Effector memory CD4-positive, alpha-beta T cell (primary cell): ENCODE measurements around the gene VAMP2.

Experiments
- DNase-seq, 3 donors: peaks; one replicate each; pipeline ENCODE4 v3.0.0-alpha.2; 2020
- H3K27ac ChIP-seq: 2 replicates; pipeline ENCODE4 v1.7.0; 2013; ENCODE audit warnings: mild to moderate bottlenecking, low read length, moderate library complexity; ENCODE audit not compliant: insufficient read depth, poor library complexity, severe bottlenecking
- H3K27me3 ChIP-seq: replicated peaks from 2 replicates; pipeline ENCODE4 v1.7.0; 2013; ENCODE audit warnings: mild to moderate bottlenecking, low read length; ENCODE audit not compliant: insufficient read depth, control insufficient read depth, poor library complexity, severe bottlenecking
- H3K36me3 ChIP-seq: 2 replicates; pipeline ENCODE4 v1.7.0; 2013; ENCODE audit warnings: mild to moderate bottlenecking, low read length, moderate library complexity; ENCODE audit not compliant: control insufficient read depth, insufficient read depth
- H3K4me1 ChIP-seq: 2 replicates; pipeline ENCODE4 v1.7.0; 2013; ENCODE audit warnings: low read length, mild to moderate bottlenecking; ENCODE audit not compliant: control insufficient read depth, insufficient read depth, poor library complexity, severe bottlenecking
- H3K4me3 ChIP-seq: 2 replicates; pipeline ENCODE4 v1.7.0; 2013; ENCODE audit warnings: low read length, low read depth, mild to moderate bottlenecking; ENCODE audit not compliant: insufficient read depth, poor library complexity, severe bottlenecking
- H3K9me3 ChIP-seq: 2 replicates; pipeline ENCODE4 v1.7.0; 2013; ENCODE audit warnings: mild to moderate bottlenecking, low read length, moderate library complexity; ENCODE audit not compliant: control insufficient read depth

Gene VAMP2

DNA sequence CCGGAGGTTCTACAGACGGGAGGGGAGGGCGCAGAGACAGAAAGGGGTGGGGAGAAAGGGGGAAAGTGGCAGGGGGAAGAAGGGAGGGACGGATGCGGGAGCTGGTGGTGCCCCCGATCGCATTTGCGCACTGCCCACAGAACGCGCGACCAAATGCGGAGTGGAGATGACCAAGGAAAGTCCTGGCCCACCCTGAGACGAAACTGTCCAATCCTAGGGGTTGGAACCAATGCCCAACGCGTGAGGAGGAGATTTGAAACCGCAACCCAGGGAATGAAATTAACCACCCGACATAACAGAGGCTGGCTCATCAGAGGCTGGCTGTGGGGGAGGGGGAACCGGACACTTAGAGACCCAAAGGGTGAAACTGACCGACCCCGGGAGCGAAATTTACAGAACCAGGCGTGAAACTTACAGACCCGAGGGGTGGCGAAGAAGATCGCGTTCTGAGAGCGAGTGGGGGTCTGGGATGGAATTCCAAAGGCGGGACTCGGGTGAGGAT lies 40.3 kb downstream of the VAMP2 start:
- no peak for DNase-seq

DNA sequence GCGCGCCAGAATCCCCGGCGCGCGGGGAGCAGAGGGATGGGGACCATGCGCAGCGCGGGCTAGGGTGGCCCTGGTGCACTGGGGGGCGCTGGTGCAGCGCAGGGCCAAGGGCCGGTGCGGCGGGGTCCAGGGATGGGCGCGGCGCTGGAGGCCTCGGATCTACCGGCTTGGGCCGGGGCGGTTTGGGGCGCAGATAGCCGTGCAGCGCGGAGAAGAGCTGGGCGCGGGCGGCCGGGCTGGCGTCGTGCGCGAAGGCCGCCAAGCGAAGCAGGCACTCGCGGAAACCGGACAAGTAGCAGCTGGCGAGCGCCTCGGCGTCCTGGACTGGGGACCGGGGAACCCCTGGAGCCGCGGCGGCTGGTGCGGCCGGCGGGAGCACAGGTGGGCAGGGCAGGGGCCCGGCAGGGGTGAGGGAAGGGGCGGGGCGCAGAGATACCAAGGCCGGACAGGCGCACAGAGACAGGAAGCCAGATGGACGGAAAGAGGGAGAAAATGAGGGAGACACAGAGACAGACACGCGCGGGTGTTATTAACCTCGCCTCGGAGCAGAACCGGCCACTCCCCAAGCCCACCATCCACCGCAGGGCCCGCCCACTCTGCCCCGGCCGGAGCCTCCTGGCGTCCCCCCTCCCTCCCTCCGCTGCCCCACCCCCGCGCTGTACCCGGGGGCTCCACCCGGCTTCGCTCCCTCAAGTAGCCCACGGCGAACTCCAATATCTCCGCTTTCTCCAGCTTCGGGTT lies 40.9 kb downstream of the VAMP2 start:
- Histone ChIP-seq H3K4me1 (peaks cover 68% of the 10 kb centered on the region), H3K27me3 (no peaks in the 10 kb centered on the region), H3K4me3 (peak overlapping the region; percentile 62), H3K36me3 (no peaks in the 10 kb centered on the region), H3K27ac (no peak overlapping the region), H3K9me3 (no peaks in the 10 kb centered on the region)
- no peak for DNase-seq

More for the DNA sequence above, 40.3 kb downstream of the VAMP2 start:
- Histone ChIP-seq H3K27ac (no peak overlapping the region), H3K4me1 (peaks cover 69% of the 10 kb centered on the region), H3K36me3 (no peaks in the 10 kb centered on the region), H3K9me3 (no peaks in the 10 kb centered on the region), H3K27me3 (no peaks in the 10 kb centered on the region), H3K4me3 (peak overlapping the region; percentile 62)

DNA sequence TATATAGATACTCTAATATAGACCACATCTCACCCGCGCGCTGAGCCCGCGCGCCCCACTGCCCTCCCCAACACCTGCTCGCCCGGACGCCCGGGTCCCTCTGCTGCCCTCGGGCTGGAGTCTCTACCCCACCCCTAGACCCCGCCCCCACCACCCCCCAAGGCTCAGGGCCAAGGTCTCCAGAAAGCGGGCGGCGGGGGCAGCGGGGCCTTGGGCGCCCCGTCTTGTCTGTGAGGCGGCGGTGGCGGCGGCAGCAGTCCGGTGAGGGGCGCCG lies 41.4 kb downstream of the VAMP2 start:
- Histone ChIP-seq H3K9me3 (no peaks in the 10 kb centered on the region), H3K4me1 (peaks cover 64% of the 10 kb centered on the region), H3K27ac (no peak overlapping the region), H3K36me3 (no peaks in the 10 kb centered on the region), H3K4me3 (peak overlapping the region; percentile 62), H3K27me3 (no peaks in the 10 kb centered on the region)
- DNase-seq, result no peak

DNA sequence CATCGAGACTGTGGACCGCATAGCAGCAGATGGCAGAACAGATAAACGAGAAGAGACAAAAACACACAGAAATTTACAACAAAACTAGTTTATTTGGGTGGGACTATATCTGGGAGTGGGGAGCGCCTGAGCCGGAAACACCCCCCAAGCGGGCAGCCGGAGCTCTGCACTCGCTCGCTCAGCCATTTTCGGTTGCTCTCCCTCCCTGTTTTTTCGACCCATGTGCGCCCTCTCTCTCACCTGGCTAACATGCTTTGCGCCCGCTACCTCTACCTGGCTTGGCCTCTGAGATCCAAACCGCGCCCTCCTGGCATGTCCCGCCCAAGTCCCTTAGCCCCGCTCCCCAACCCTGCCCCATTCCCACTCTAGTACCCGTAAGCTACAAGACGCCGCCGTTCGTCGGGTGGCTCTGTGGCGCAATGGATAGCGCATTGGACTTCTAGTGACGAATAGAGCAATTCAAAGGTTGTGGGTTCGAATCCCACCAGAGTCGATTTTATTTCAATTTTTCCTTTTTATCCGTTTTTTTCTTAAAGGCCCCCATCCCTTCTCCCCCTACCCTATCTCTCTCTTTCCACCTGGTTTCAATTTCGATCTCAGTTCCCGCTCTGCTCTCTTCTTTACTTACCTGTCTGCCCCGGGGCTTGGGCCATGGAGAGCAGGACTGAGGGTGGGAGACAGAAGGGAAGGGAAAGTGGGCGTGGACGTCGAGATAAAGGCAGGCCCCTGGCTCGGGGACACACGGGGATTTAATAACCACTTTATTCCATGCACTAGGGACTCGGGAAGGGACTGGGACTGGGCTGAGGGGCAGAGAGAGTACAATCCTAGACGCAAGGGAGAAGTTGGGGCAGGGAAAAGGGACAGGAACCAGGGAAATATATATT lies 42.0 kb downstream of the VAMP2 start:
- peak overlapping the region; percentile 50 for H3K4me3 ChIP-seq
- H3K27ac ChIP-seq, result no peak overlapping the region
- no peaks in the 10 kb centered on the region for H3K36me3 ChIP-seq
- peaks cover 4% of the 10 kb centered on the region for H3K27me3 ChIP-seq
- no peaks in the 10 kb centered on the region for H3K9me3 ChIP-seq
- peaks cover 61% of the 10 kb centered on the region for H3K4me1 ChIP-seq
- DNase-seq, result peak; percentile 44 to 47 (median 45)

DNA sequence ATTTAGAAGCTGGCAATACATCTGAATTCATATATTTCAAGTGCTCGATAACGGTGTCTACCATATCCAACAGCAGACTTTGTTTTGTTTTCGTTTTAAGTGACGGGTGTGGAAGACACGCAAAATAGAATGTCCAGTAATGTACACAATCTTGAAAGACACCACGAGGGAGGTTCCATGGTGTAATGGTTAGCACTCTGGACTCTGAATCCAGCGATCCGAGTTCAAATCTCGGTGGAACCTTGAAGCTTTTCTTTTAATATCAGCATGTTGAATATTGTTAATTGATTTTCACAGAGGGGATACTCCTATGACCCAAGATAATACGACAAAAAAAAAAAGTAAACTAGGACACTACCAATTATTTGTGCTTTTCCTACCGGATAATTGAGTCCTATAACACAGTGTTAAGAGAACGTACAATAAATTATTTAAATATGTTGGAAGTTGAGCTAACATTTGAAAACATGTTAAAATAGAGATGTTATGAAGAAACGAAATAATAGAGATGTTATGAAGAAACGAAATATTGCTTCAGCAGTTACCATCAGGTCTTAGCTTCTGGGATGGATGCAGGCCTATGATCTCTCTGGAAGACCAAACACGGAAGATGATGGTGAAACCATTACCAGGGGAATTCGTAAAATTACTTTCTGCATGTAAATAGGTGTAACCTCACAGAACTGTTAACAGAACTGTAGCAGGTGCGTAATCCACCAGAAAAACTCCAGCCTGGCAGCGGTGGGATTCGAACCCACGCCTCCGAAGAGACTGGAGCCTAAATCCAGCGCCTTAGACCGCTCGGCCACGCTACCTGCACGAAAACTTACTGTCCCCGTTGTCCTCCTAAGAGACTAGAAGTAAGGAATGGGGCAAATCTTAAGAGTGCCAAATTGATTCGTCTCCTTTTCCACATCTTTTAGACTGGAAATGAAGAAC lies 42.9 kb downstream of the VAMP2 start:
- H3K27me3 ChIP-seq, result peaks cover 6% of the 10 kb centered on the region
- peak overlapping the region; percentile 67 for H3K4me3 ChIP-seq
- DNase-seq, result peak; percentile 55 to 67 (median 66)
- H3K9me3 ChIP-seq, result no peaks in the 10 kb centered on the region
- no peaks in the 10 kb centered on the region for H3K36me3 ChIP-seq
- peak overlapping the region; percentile 64 for H3K27ac ChIP-seq
- peaks cover 53% of the 10 kb centered on the region for H3K4me1 ChIP-seq

DNA sequence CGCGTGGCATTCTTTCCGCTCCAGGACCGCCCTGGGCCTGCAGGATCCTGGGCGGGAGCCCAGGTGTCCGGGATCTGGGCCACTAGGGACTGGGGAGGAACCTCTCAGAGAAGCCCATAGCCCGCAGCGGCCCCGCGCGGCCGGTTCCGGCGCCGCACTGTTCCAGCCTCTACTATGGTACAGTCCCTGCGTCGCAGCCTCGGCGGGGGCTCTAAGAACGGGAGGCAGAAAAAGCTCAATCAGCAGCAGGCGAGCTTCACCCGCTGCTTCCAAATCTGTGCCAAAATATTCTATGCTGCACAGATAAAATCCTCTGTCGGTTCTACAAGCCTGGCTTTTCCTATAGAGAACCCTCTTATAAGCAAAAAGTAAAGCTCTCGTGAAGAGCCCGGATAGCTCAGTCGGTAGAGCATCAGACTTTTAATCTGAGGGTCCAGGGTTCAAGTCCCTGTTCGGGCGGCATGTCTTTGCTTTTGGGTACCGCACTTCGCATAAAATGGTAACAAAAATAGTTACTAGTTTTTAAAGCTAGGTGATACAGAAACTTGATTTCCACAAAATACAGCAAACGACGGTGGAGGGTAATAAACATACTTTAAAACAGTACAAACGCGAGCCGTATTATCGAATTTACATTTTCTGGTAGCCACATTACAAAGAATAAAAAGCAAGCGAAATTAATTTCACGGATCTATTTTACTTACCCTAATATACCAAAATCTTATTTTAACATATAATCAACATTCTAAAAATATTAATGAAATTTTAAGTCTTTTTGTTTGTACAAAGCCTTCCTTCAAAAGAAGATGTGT lies 43.8 kb downstream of the VAMP2 start:
- peak overlapping the region; percentile 64 for H3K27ac ChIP-seq
- peak; percentile 68 to 82 (median 73) for DNase-seq
- peaks cover 6% of the 10 kb centered on the region for H3K27me3 ChIP-seq
- H3K4me3 ChIP-seq, result peak overlapping the region; percentile 67
- no peaks in the 10 kb centered on the region for H3K36me3 ChIP-seq
- H3K4me1 ChIP-seq, result peaks cover 45% of the 10 kb centered on the region
- no peaks in the 10 kb centered on the region for H3K9me3 ChIP-seq

DNA sequence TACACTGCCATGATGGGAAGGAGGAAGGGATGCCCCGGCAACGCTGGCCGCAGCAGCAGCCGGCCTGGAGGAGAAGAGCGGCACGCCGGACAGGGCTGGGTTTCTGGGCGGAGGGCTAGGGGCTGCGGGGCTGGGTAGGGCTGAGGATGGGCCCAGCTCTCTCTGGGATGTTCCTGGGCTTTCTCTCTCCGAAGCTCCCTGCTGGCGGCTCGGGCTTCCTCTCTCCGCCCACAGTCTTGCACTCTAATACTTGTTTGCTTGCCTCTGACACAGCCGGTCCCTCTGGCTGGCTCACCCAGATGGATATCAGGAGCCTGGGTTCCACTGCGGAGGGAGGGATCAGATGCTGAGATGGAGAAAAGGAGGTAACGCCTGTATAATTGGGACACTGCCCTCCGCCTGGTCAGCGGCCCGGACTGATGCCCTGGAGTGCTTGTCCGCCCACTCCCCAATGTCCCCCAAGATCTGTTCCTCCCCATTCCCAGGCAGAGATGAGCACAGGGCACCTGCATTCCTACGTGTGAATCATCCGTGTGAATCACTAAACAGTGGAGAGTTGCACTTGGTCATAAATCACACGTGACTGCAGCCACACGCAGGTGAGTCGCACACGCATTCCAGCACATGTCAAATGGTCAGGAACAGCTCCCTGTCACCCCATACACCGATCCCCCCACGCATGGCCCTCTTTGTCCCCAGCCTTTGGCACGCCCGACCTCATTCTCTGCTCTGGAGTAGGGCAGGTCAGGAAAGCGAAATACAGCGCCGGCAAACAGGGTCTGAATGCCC lies 44.6 kb downstream of the VAMP2 start, which contains the start of gene ALOXE3:
Gene ALOXE3, minus strand, starts transcription at position 535 of the 789 bp plus-strand sequence. Its CDS starts 524 bp downstream, at position 11.
- H3K4me1 ChIP-seq, result peaks cover 37% of the 10 kb centered on the region
- no peaks in the 10 kb centered on the region for H3K36me3 ChIP-seq
- H3K4me3 ChIP-seq, result peak within 1 kb of the TSS; percentile 67
- H3K27ac ChIP-seq, result peak within 1 kb of the TSS; percentile 64
- H3K9me3 ChIP-seq, result no peaks in the 10 kb centered on the region
- H3K27me3 ChIP-seq, result peaks cover 6% of the 10 kb centered on the region
- DNase-seq, result peak in 1 of 3 donors; percentile 28

DNA sequence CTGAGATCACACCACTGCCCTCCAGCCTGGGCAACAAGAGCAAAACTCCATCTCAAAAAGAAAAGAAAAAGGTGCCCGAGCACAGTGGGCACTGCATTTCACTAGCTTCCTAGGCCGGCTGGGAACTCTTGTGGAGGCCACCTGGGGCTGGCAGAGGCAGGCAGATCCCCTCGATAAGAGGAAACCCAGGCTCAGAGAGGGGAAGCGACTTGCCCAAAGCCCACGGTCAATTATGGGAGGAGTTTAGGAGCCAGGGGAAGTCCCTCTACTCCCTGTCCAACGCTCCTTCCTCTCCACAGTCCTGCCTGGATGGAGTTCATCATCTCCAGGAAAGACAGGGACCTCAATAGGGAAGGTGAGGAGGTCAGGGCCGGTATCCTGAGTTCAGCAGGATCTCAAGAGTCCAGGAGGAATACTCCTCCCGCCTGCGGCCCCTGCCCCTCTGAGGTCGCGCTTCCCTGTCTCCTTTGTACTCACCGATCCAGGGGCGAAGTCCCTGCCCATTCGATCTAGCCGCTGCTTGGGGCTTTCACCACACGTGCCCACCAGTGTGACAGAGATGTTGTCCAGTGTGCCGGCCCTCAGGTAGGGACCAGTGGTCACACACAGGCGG lies 45.3 kb downstream of the VAMP2 start:
- no peaks in the 10 kb centered on the region for H3K36me3 ChIP-seq
- peaks cover 30% of the 10 kb centered on the region for H3K4me1 ChIP-seq
- H3K27ac ChIP-seq, result no peak overlapping the region
- no peak for DNase-seq
- H3K9me3 ChIP-seq, result no peaks in the 10 kb centered on the region
- H3K27me3 ChIP-seq, result peaks cover 6% of the 10 kb centered on the region
- peak overlapping the region; percentile 67 for H3K4me3 ChIP-seq
